Stimulated activated CD4-positive, alpha-beta T cell treated with anti-CD3 and anti-CD28 coated beads, Interleukin-1b, Interleukin-23, amount 100 ng/mL, for 4 hours (primary cell): Measurements from ENCODE around the gene MSX1.

Experiments
- DNase-seq, 2 donors: peaks; one replicate each; pipeline ENCODE4 v3.0.0-alpha.2; 2020; ENCODE audit warnings: low read depth in 2 of 2

MSX1 gene

DNA sequence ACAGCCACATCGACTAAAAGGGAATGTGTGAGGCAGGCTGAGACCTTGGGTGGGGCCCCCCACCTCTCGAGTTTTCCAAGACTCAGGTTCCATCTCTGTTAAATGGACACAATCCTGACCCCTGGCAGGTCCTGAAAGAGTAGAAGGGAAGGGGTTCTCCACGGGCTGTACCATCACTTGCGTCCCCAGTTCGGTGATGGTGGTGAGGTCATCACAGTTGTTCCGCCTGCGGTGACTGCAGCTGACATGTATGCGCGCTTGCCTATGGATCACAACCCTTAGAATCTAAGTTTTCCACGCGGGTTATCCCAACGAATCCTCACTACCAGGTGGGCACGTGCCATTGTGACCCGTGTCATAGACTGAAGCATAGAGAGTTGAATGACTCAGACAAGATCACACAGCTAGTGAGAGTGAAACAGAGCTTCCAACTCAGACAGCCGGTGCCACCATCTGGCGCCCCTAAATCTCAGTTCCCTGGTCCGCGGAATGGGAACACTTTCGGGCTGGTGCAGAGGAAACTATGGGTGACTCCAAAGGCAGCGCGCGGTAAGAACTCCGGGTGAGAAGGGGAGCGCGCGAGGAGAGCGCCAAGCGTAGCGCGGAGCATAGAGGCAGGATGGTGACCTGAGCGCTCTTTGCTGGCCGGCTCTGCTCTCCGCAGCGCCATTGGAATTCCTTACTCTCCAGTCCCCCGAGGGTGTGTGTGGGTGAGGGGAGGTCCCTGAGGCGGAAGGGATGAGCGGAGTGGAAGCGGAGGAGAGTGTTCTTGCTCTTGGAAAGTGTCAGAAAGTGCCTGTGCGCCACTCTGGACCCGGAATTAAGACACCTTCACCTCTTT, 10.5 kb downstream of the MSX1 start:
- no peak for DNase-seq

GRCh38 chr4:4870576-4871241, 11.2 kb downstream of the MSX1 start:
- DNase-seq, result no peak

DNA sequence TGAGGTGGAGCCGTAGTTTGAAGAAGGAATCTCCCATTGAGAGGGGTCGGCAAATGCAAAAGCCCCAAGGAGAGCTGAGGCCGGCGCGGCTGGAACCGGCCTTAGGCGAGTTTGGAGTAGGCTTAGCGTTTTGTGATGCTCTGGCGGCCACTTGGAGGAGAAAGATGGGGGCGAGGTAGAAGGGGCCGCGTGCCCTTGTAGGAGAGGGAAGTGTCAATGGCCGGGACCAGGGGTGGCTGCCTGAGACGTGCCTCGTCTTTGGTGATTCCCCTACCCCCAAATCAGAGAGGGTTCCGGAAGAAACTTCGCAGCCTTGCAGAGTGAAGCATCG, 11.7 kb downstream of the MSX1 start:
- no peak for DNase-seq

GRCh38 chr4:4871573-4872313, 12.3 kb downstream of the MSX1 start:
- no peak for DNase-seq

DNA sequence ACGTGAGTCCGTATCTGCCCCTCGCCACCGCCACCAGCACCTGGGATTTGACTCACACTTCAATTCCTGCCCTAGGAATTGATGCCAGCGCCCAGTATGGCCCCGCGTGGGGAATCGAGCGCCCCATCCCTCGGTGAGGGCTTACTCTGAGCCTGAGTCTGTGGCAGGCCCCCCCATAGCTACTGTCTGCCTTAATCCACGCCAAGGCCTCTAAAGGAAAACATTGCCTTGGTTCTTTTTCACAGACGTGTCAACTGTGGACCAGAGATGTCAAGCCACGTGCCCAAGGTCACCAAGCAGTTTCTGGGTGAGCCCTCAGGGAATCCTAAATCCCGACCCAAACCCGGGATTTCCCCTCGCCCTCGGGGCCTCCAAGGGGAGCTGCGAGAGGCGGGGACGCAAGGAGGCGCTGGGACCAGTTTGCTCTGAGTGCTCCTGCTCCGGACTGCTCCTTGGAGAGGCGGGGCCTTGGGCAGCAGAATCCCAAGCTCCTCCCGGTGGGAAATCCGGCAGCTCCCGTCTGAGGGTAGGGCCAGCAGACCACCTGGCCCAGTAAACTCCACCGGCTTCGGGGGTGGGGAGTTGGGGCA, 12.9 kb downstream of the MSX1 start:
- DNase-seq, result no peak

DNA sequence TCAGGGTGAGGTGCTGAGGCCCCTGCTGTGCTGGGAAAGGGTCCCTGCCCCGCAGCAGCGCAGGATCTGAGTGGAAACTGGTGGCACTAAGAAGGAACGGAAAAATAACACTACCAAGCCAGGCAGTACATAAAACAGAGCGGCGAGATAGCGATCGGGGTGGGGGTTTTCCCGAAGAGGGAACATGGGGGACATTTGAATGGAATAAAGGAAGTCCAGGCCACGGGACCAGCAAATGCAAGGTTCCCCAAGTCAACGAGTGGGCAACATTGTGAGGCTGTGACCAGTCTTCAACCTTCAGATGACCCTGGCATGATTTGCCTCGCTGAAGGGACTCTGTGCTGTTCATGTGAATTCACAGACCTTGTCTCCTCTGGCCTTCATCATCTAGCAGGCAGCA, 13.7 kb downstream of the MSX1 start:
- DNase-seq, result no peak

- DNase-seq, result no peak
These were observed 14.8 kb downstream of the MSX1 start for GRCh38 chr4:4874254-4874653.

DNA sequence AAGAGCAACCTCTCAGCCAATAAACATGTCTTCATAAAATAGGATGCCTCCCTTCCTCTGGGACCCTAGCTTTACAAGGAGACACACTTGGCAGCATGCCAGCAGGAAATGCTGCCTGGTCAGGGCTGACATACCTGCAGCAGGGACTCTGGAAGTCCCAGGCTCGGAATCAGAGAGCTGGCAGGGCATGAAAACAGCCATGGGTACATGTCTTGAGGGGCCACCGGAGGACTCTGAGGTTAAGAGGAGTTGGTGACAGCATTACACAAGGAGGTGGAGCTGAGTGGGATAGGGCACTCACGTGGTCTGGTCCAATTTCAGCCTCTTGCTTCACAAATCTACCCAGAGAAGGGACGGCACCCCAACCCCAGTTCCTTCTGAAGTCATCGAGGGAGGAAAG, 15.7 kb downstream of the MSX1 start:
- no peak for DNase-seq

GRCh38 chr4:4875611-4876010, 16.1 kb downstream of the MSX1 start:
- no peak for DNase-seq

- no peak for DNase-seq
These were observed 17.6 kb downstream of the MSX1 start for GRCh38 chr4:4876945-4877661.

DNA sequence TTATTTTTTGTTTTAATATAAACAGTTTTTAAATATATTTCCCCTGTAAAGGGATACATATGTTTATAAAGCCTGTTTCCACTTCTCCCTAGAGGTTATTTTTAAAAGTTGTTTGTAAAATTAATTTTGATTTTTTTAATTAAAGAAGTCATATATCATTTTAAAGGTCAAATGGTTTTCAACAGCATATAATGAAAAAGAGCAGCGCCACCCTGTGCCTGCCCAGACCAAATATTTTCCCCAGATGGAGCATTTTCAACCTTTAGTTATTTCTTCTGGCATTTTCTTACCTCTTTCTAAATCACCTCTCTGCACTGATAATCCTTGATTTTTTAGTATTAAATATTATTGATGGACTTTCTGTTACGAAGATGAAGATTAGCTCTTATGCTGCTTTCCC, 21.0 kb downstream of the MSX1 start:
- no peak for DNase-seq

GRCh38 chr4:4881432-4881831, 22.0 kb downstream of the MSX1 start:
- no peak for DNase-seq

DNA sequence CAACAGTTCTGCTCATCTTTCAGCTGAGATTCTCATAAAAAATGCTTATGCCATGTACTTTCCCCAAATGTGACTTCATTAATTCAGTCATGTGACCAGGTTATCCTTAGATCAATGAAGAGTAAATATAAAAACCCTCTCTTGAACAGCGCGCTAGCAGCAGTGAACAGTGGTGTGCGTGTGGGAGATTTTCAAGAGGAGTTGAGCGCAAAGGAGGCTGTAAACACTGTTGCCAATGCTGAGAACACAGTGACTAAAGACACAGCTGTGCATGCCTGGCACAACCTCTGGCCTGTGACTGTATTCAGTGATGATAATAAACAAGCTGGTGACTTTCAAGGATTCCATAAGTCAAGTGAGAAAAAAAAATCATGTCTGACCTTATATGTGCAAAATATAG, 25.1 kb downstream of the MSX1 start:
- no peak for DNase-seq

GRCh38 chr4:4887426-4887825, 28.0 kb downstream of the MSX1 start:
- no peak for DNase-seq

DNA sequence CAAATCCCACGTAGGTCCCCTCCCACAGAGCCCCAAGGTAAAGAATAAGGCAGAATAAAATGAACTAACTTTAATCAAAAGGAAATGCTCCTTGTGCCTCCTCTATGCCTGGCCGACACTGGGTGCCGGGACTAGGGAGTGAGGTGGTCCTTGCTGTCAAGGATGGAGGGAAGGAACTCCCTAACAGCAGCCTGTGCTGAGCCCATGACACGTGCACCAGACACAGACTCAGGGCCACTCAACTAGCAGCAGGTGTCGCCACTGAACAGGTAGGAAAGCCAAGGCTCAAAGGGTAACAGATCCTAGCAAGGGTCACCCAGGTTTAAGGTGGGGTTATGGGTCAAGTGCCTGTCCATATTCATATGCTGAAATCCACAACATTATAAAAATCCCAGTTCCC, 29.2 kb downstream of the MSX1 start:
- DNase-seq, result no peak

DNA sequence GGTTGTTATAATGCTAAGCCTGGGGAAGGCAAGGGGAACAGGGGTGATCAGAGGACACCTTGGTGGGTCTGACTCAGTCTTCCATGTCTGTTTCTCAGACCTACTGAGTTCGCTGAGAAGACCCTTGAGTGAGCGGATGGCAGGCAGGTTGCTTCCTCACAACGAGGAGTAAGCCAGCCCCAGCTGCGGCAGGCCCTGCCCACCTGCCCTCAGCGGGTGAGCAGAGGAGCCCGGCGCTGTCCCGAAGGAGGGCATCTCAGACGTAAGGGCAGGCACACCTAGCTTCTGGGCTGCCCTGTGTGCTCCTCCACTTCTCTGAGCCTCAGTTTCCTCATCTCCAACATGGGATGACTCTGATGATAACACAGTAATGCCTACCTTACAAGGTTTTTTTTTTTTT, 30.3 kb downstream of the MSX1 start:
- no peak for DNase-seq

- DNase-seq, result no peak
These were observed 31.2 kb downstream of the MSX1 start for GRCh38 chr4:4890574-4891255.

- DNase-seq, result no peak
These were observed 34.3 kb downstream of the MSX1 start for GRCh38 chr4:4893721-4894120.

DNA sequence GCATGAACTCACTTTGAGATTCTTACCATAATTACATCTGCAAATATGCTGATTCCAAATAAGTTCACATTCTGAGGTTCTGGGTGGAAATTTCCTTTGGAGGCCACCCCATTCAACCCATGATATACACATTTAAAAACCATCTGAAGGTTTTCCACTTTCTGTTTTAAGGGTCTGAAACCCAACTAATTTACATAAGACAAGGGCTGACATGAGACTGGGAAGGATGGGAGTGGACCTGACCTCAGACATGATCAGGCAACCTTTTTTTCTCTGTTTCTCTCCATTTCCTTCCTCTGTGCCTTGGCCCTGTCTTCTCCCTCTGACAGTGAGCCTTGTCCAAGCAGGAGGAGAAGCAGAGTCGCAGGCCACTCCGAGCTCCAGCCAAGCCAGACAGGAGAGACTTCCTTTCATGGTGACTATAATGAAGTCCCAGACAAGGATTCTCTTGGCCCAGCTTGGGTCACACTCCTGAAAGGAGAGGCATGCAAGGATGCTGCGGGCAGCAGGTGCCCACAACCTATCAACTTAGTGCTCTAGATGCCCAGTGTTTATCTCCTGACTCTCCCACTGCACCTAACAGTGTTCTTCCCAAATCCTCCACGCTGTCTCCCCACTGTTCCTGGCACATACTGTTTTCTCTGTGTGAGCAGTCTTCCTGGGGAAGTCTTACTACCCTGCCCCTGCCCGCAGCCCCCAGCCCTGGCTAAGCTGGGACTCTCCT, 39.9 kb downstream of the MSX1 start:
- no peak for DNase-seq

GRCh38 chr4:4901877-4902276, 42.4 kb downstream of the MSX1 start:
- no peak for DNase-seq

- DNase-seq, result no peak
These were observed 52.7 kb downstream of the MSX1 start for GRCh38 chr4:4912155-4912554.
